Aorta (tissue), 5 donors: ENCODE results near the gene AP1M1. TPM values are rescaled to one million over a fixed set of nuclear protein-coding genes. Genes with fewer than 3 reads are reported as not detected.
A peak's percentile ranks its signal among the peaks of the same experiment; 100 is the strongest.

ENCODE experiments used
- ATAC-seq: fragments of 200-7000 bp; cut with Tn5 transposase; one replicate; pipeline ENCODE4 v1.9.1; 2022; ENCODE audit warnings: moderate library complexity; ENCODE audit not compliant: low FRiP score
- DNase-seq, 2 donors: peaks; one replicate each; pipeline ENCODE4 v3.0.0-alpha.2; 2020
- H3K27ac ChIP-seq, 2 donors: one replicate each; pipeline ENCODE4 v1.5.1; 2013; ENCODE audit warnings: low read length in 2 of 2, mild to moderate bottlenecking in 2 of 2, moderate library complexity in 2 of 2, control low read depth in 1 of 2, inconsistent platforms in 1 of 2, low read depth in 1 of 2
- H3K27me3 ChIP-seq, 2 donors: one replicate each; pipeline ENCODE4 v1.6.1; 2013; ENCODE audit warnings: control low read depth in 1 of 2, low read length in 1 of 2, mild to moderate bottlenecking in 1 of 2, moderate library complexity in 1 of 2; ENCODE audit not compliant: insufficient read depth in 2 of 2, control insufficient read depth in 1 of 2
- H3K36me3 ChIP-seq, 2 donors: one replicate each; pipeline ENCODE4 v1.6.1; 2013; ENCODE audit warnings: control low read depth in 1 of 2, low read length in 1 of 2, mild to moderate bottlenecking in 1 of 2; ENCODE audit not compliant: insufficient read depth in 2 of 2, control insufficient read depth in 1 of 2
- H3K4me1 ChIP-seq, 2 donors: one replicate each; pipeline ENCODE4 v1.6.1; 2013; ENCODE audit warnings: low read length in 2 of 2, control low read depth in 1 of 2, mild to moderate bottlenecking in 1 of 2, moderate library complexity in 1 of 2; ENCODE audit not compliant: insufficient read depth in 2 of 2, control insufficient read depth in 1 of 2
- H3K4me3 ChIP-seq, 2 donors: one replicate each; pipeline ENCODE4 v1.5.1; 2013; ENCODE audit warnings: low read length in 2 of 2, control low read depth in 1 of 2, mild to moderate bottlenecking in 1 of 2
- H3K9me3 ChIP-seq: one replicate; pipeline ENCODE4 v1.6.1; 2013; ENCODE audit warnings: mild to moderate bottlenecking, low read length; ENCODE audit not compliant: control insufficient read depth
- WGBS, 2 donors: extraction: QIAGEN DNeasy Blood & Tissue Kit; methylation state at CpG; one replicate each; pipeline ENCODE4 v1.1.7; 2013; 5-methylcytosine and 5-hydroxymethylcytosine counted together
- intact Hi-C, 2 donors: fragments of 100-400 bp; cut with DNase I; formaldehyde crosslinking; loops; one replicate each; pipeline versions ENCODE4 v1.14.2 to v1.15.0; 2022
- polyA plus RNA-seq, 2 donors: library from polyadenylated mRNA; stranded (reverse); fragments of 200-250 nt; gene quantifications; one replicate each; pipeline ENCODE4 v1.2.3, GENCODE V29; 2013
- total RNA-seq, 2 donors: library from RNA; stranded (reverse); fragmentation: NEBNext Ultra II Directional; extraction: Animal tissue kit (Norgen Biotek cat#: 25700); gene quantifications; one replicate each; pipeline ENCODE4 v1.2.1, GENCODE V29; 2021
- donor health status: healthy with polysubstance abuse.
- donor health status: Bipolar disorder and iron deficiency.
- donor health status: DM: no; HTN: no; CAD: no.
- donor health status: DM: no; HTN: no; CAD: no.
- donor health status: DM: yes; HTN: yes; CAD: no.

AP1M1 gene
- total and polyA plus RNA-seq, 4 donors: 25.2 to 74.7 (median 68.5) TPM

DNA sequence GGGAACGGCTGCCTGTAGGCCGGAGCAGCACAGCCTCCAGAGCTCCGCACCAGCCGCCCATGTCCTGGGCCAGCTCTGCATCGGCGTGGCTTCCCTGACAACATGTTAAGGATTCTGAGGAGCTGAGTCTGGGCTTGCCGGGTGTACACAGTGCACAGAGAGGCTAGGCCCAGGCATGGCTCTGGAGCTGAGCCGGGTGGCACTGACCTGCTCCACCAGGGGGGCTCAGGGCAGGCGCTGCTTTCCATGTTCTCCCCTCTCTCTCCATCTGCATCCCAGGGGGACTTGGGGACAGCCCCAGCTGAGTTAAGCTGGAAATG, 31.6 kb downstream of the AP1M1 start:
- intact Hi-C loops: no loop called here
- no peak for ATAC-seq
- Histone ChIP-seq H3K36me3 (peaks cover 0 to 3% of the 10 kb centered on the region in 2 donors), H3K27ac (no peak overlapping the region), H3K4me3 (no peak overlapping the region), H3K27me3 (no peaks in the 10 kb centered on the region), H3K4me1 (no peaks in the 10 kb centered on the region), H3K9me3 (no peaks in the 10 kb centered on the region)
- DNase-seq: no peak
- WGBS, 2 donors: 95% methylated on average over 9 of the region's 9 CpGs

DNA sequence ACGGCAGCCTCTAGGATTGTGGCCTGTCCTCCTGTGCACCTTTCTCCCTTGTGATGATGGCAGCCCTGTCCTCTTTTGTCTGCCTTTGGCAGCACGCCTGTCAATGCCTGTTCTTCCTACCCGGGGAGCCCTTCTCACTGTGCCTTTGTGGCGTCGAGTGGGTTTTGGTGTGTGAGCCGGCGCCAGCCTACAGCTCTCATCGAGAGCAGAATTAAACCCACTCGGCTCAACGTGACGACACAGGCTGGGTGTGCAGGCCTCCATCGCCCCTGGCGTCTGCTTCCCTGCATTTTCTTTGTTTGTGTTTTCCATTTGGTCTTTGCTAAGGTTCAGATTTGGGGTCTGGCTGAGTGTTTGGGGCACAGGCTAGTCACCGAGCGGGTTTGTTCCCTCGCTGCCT, 34.4 kb downstream of the AP1M1 start:
- no peak overlapping the region for H3K27ac ChIP-seq
- no peaks in the 10 kb centered on the region for H3K4me1 ChIP-seq
- H3K27me3 ChIP-seq: no peaks in the 10 kb centered on the region
- intact Hi-C loops: no loop called here
- H3K4me3 ChIP-seq: no peak overlapping the region
- H3K9me3 ChIP-seq: peaks cover 1% of the 10 kb centered on the region
- DNase-seq (no peak), ATAC-seq (no peak)
- H3K36me3 ChIP-seq: peaks cover 0 to 4% of the 10 kb centered on the region in 2 donors
- WGBS, 2 donors: 92 to 93% methylated on average over 16 of the region's 16 CpGs

- Histone ChIP-seq H3K27ac (no peak overlapping the region), H3K9me3 (peaks cover 1% of the 10 kb centered on the region), H3K36me3 (peaks cover 0 to 4% of the 10 kb centered on the region in 2 donors), H3K27me3 (no peaks in the 10 kb centered on the region), H3K4me3 (no peak overlapping the region), H3K4me1 (no peaks in the 10 kb centered on the region)
- intact Hi-C loops: no loop called here
- ATAC-seq: no peak
- WGBS, 2 donors: 88 to 89% methylated on average over 13 of the region's 13 CpGs
- DNase-seq: no peak
Observed at GRCh38 chr19:16232568-16232967, 34.9 kb downstream of the AP1M1 start.

GRCh38 chr19:16233081-16233776, 35.5 kb downstream of the AP1M1 start:
- 95 to 96% methylated on average over 19 of the region's 19 CpGs for WGBS, 2 donors
- DNase-seq (no peak), ATAC-seq (no peak)
- no peak overlapping the region for H3K27ac ChIP-seq
- intact Hi-C loops: no loop called here
- peaks cover 1% of the 10 kb centered on the region for H3K9me3 ChIP-seq
- no peak overlapping the region for H3K4me3 ChIP-seq
- H3K27me3 ChIP-seq: no peaks in the 10 kb centered on the region
- H3K36me3 ChIP-seq: peaks cover 0 to 4% of the 10 kb centered on the region in 2 donors
- no peaks in the 10 kb centered on the region for H3K4me1 ChIP-seq

DNA sequence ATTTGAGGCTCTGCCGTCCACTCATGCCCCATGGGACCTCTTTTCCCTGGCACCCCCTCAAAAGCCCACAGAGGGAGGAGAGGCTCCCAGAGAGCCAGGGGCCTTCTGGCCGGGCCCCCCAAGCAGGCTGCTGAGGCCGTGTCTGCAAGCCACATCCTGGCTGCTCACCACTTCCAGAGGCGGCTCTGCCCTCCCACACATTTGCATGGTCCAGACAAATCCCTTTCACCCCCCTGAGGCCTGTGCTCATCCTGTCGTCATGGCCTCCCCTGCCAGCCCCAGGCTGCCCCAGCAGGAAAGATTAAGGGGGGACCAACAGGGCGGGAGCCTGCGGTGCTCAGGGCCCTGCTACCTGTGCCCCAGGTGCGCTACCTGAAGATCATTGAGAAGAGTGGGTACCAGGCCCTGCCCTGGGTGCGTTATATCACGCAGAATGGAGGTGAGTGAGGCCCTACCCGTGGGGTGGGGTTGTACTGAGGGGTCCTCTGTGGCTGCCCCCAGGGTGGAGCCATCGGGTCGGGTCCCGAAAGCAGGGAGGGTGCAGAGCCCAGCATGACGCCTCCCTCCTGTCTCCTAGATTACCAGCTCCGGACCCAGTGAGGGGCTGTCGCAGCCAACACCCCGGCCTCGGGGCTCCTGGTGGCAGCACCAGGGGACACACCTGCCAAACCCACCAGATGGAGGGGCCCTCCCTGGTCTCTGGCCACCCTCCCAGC, 36.3 kb downstream of the AP1M1 start:
- H3K4me1 ChIP-seq: no peaks in the 10 kb centered on the region
- H3K27me3 ChIP-seq: no peaks in the 10 kb centered on the region
- ATAC-seq (no peak), DNase-seq (no peak)
- H3K4me3 ChIP-seq: no peak overlapping the region
- H3K27ac ChIP-seq: no peak overlapping the region
- peaks cover 0 to 4% of the 10 kb centered on the region in 2 donors for H3K36me3 ChIP-seq
- H3K9me3 ChIP-seq: peaks cover 1% of the 10 kb centered on the region
- intact Hi-C loops: no loop called here
- WGBS, 2 donors: 88 to 89% methylated on average over 19 of the region's 19 CpGs

- peaks cover 0 to 4% of the 10 kb centered on the region in 2 donors for H3K36me3 ChIP-seq
- no peak for ATAC-seq
- H3K27ac ChIP-seq: no peak overlapping the region
- DNase-seq: peak in 1 of 2 donors; percentile 64
- H3K27me3 ChIP-seq: no peaks in the 10 kb centered on the region
- WGBS, 2 donors: 91 to 92% methylated on average over 41 of the region's 41 CpGs
- intact Hi-C loops: no loop called here
- no peak overlapping the region for H3K4me3 ChIP-seq
- peaks cover 1% of the 10 kb centered on the region for H3K9me3 ChIP-seq
- no peaks in the 10 kb centered on the region for H3K4me1 ChIP-seq
Observed at GRCh38 chr19:16234552-16235445, 37.1 kb downstream of the AP1M1 start.

- Histone ChIP-seq H3K36me3 (peaks cover 0 to 4% of the 10 kb centered on the region in 2 donors), H3K27me3 (no peaks in the 10 kb centered on the region), H3K9me3 (peaks cover 1% of the 10 kb centered on the region), H3K4me3 (no peak overlapping the region), H3K4me1 (no peaks in the 10 kb centered on the region), H3K27ac (no peak overlapping the region)
- DNase-seq: peak in 1 of 2 donors; percentile 65
- 90 to 92% methylated on average over 21 of the region's 21 CpGs for WGBS, 2 donors
- intact Hi-C loops: no loop called here
- ATAC-seq: no peak
Observed at GRCh38 chr19:16235811-16236652, 38.3 kb downstream of the AP1M1 start.

DNA sequence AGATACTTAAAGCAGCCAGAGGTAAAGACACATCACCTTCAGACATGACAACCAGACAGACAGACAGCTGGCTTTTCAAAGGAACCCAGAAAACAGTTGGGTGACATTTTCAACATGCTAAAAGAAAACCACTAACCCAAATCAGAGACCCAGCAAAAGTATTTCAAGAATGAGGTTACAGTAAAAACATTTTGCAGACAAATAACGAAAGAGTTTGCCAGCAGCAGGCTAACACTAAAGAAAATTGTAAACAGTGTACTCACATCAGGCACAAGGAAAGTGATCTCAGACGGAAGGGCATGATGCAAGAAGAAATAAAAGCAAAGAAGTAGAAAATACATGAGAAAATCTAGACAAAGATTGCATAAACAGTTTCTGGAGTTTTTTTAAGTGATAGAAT, 46.4 kb downstream of the AP1M1 start:
- WGBS, 2 donors: 1 to 6% methylated on average over 2 of the region's 2 CpGs
- H3K4me1 ChIP-seq: no peaks in the 10 kb centered on the region
- no peaks in the 10 kb centered on the region for H3K36me3 ChIP-seq
- DNase-seq (no peak), ATAC-seq (no peak)
- H3K27ac ChIP-seq: no peak overlapping the region
- H3K4me3 ChIP-seq: no peak overlapping the region
- intact Hi-C loops: loop anchor here in 1 of 2 donors (10.0 kb wide), 1 partner anchor 171 kb away; no protein-coding TSS in a partner anchor
- H3K27me3 ChIP-seq: no peaks in the 10 kb centered on the region
- H3K9me3 ChIP-seq: no peaks in the 10 kb centered on the region
